Endothelial cell (in vitro differentiated cells): ENCODE results near the gene VAV1. TPM values are rescaled to one million over a fixed set of nuclear protein-coding genes. Genes with fewer than 3 reads are reported as not detected.
"Not testable (repeated sequence)": the region's sequence is repeated elsewhere in the genome, so short reads cannot be mapped to it uniquely, and the experiment has no call there.

Experiments
- DNase-seq: peaks from one replicate; pipeline ENCODE4 v3.0.0; 2021; ENCODE audit warnings: low spot score
- H3K27ac Mint-ChIP-seq: one replicate; pipeline ENCODE4 v1.8.0; 2021; ENCODE audit warnings: mixed read lengths, inconsistent platforms; ENCODE audit not compliant: unreplicated experiment
- H3K27me3 Mint-ChIP-seq: one replicate; pipeline ENCODE4 v1.8.0; 2021; ENCODE audit warnings: mild to moderate bottlenecking, moderate library complexity, mixed read lengths, inconsistent platforms; ENCODE audit not compliant: unreplicated experiment
- H3K36me3 Mint-ChIP-seq: one replicate; pipeline ENCODE4 v1.8.0; 2021; ENCODE audit warnings: mild to moderate bottlenecking, low read depth, mixed read lengths, inconsistent platforms; ENCODE audit not compliant: unreplicated experiment
- H3K4me1 Mint-ChIP-seq: one replicate; pipeline ENCODE4 v1.8.0; 2021; ENCODE audit warnings: mild to moderate bottlenecking, mixed read lengths, inconsistent platforms; ENCODE audit not compliant: unreplicated experiment
- H3K4me3 Mint-ChIP-seq: one replicate; pipeline ENCODE4 v1.8.0; 2021; ENCODE audit warnings: mild to moderate bottlenecking, mixed read lengths, inconsistent platforms; ENCODE audit not compliant: unreplicated experiment
- H3K9me3 Mint-ChIP-seq: one replicate; pipeline ENCODE4 v1.8.0; 2021; ENCODE audit warnings: mixed read lengths, inconsistent platforms; ENCODE audit not compliant: unreplicated experiment
- CTCF ChIP-seq: fragments of 200-600 bp; sonication (generic); IDR thresholded peaks from one replicate; pipeline ENCODE4 v1.5.0; 2021; ENCODE audit warnings: antibody characterized with exemption; ENCODE audit not compliant: unreplicated experiment
- total RNA-seq: library from RNA; stranded (reverse); fragmentation: NEBNext Ultra II Directional; extraction: Animal tissue kit (Norgen Biotek cat#: 25700); gene quantifications from one replicate; pipeline ENCODE4 v1.2.1, GENCODE V29; 2021; ENCODE audit not compliant: unreplicated experiment

The VAV1 gene
- total RNA-seq, 1 donor from 2014 or later: not detected

GRCh38 chr19:6772866-6773322, 386 bp downstream of the VAV1 start:
- Mint-ChIP-seq H3K9me3 (peaks cover 29% of the 10 kb centered on the region), H3K27me3 (peaks cover 13% of the 10 kb centered on the region), H3K4me3 (no peak overlapping the region), H3K27ac (no peak overlapping the region), H3K36me3 (peaks cover 20% of the 10 kb centered on the region), H3K4me1 (no peaks in the 10 kb centered on the region)
- DNase-seq: no peak
- no peak for TF ChIP-seq CTCF

GRCh38 chr19:6773323-6773931, 919 bp downstream of the VAV1 start:
- H3K9me3 Mint-ChIP-seq: peaks cover 29% of the 10 kb centered on the region
- H3K27me3 Mint-ChIP-seq: peaks cover 12% of the 10 kb centered on the region
- H3K4me3 Mint-ChIP-seq: no peak overlapping the region
- H3K27ac Mint-ChIP-seq: no peak overlapping the region
- no peak for DNase-seq
- H3K36me3 Mint-ChIP-seq: peaks cover 20% of the 10 kb centered on the region
- no peaks in the 10 kb centered on the region for H3K4me1 Mint-ChIP-seq
- TF ChIP-seq CTCF: no peak

- no peak for DNase-seq
- Mint-ChIP-seq H3K36me3 (peaks cover 20% of the 10 kb centered on the region), H3K4me1 (no peaks in the 10 kb centered on the region), H3K27me3 (peaks cover 11% of the 10 kb centered on the region), H3K4me3 (no peak overlapping the region), H3K9me3 (peaks cover 29% of the 10 kb centered on the region), H3K27ac (no peak overlapping the region)
- TF ChIP-seq CTCF: no peak
Observed at GRCh38 chr19:6774821-6775707, 2.6 kb downstream of the VAV1 start.

GRCh38 chr19:6776045-6776444, 3.5 kb downstream of the VAV1 start:
- peaks cover 31% of the 10 kb centered on the region for H3K9me3 Mint-ChIP-seq
- H3K27ac Mint-ChIP-seq, DNase-seq, H3K4me1 Mint-ChIP-seq: not testable (repeated sequence)
- peak overlapping the region; percentile 19 for H3K4me3 Mint-ChIP-seq
- H3K36me3 Mint-ChIP-seq: peaks cover 20% of the 10 kb centered on the region
- H3K27me3 Mint-ChIP-seq: peaks cover 11% of the 10 kb centered on the region

- TF ChIP-seq CTCF: no peak
- peak overlapping the region; percentile 54 for H3K4me3 Mint-ChIP-seq
- no peaks in the 10 kb centered on the region for H3K4me1 Mint-ChIP-seq
- no peak overlapping the region for H3K27ac Mint-ChIP-seq
- H3K9me3 Mint-ChIP-seq: peaks cover 32% of the 10 kb centered on the region
- H3K27me3 Mint-ChIP-seq: peaks cover 7% of the 10 kb centered on the region
- DNase-seq: no peak
- peaks cover 15% of the 10 kb centered on the region for H3K36me3 Mint-ChIP-seq
Observed at GRCh38 chr19:6776999-6777398, 4.5 kb downstream of the VAV1 start.
